Measurements from ENCODE around the gene PFKFB3. TPM values are rescaled to one million over a fixed set of nuclear protein-coding genes. Genes with fewer than 3 reads are reported as not detected.
"Not testable (repeated sequence)": the region's sequence is repeated elsewhere in the genome, so short reads cannot be mapped to it uniquely, and the experiment has no call there.

Gene PFKFB3
- total RNA-seq, 1 donor from 2014 or later: 126 TPM

DNA sequence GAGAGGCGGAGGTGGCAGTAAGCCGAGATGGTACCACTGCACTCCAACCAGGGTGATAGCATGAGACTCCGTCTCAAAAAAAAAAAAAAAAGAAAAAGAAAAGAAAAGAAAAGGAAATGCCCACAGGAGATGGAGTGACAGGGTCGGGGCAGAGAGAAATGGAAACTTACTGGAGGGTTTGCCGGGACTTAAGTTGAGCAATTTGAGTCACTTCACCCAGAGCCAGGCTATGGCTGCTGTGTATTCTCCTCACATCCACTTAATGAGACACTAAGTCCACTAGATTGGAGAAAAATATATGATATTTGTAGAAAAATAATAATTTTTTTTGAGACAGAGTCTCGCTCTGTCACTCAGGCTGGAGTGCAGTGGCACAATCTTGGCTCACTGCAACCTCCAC, 4.6 kb upstream of the PFKFB3 start:
- peaks cover 28% of the 10 kb centered on the region for H3K4me1 Mint-ChIP-seq (ENCODE audit: low read depth)
- DNase-seq (ENCODE audit: low spot score): no peak
- no peak overlapping the region for H3K4me3 Mint-ChIP-seq (ENCODE audit: low read depth)
- no peaks in the 10 kb centered on the region for H3K9me3 Mint-ChIP-seq
- no peaks in the 10 kb centered on the region for H3K27me3 Mint-ChIP-seq (ENCODE audit: low read depth)
- intact Hi-C loops (cut with micrococcal nuclease): no loop called here
- H3K27ac Mint-ChIP-seq: no peak overlapping the region
- H3K36me3 Mint-ChIP-seq (ENCODE audit: low read depth): peaks cover 7% of the 10 kb centered on the region

DNA sequence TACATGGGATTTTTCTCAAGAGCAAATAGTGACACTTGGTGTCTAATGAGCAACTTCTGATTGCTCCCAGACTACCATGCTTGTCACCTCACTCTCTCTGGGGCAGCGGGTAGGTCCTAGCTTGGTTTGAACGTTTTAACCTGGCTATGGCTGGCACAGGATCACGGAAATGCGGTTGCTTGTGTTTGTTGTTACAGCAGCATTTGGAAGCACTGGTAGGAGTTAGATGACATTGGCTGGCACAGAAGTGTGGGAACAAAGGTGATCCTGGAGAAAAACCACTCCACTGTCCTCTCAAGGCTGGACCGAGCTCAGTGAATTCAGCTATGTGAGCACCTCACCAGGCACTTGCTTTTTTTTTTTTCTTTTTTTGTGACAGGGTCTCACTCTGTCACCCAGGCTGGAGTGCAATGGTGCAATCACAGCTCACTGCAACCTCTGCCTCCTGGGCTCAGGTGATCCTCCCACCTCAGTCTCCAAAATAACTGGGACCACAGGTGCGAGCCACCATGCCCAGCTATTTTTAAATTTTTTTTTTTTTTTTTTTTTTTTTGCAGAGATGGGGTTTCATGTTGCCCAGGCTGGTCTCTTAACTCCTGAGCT, 3.5 kb upstream of the PFKFB3 start:
- H3K9me3 Mint-ChIP-seq: no peaks in the 10 kb centered on the region
- H3K27ac Mint-ChIP-seq: no peak overlapping the region
- no peaks in the 10 kb centered on the region for H3K27me3 Mint-ChIP-seq (ENCODE audit: low read depth)
- H3K36me3 Mint-ChIP-seq (ENCODE audit: low read depth): peaks cover 11% of the 10 kb centered on the region
- no peak for DNase-seq (ENCODE audit: low spot score)
- no peak overlapping the region for H3K4me3 Mint-ChIP-seq (ENCODE audit: low read depth)
- intact Hi-C loops (cut with micrococcal nuclease): no loop called here
- H3K4me1 Mint-ChIP-seq (ENCODE audit: low read depth): peaks cover 25% of the 10 kb centered on the region

DNA sequence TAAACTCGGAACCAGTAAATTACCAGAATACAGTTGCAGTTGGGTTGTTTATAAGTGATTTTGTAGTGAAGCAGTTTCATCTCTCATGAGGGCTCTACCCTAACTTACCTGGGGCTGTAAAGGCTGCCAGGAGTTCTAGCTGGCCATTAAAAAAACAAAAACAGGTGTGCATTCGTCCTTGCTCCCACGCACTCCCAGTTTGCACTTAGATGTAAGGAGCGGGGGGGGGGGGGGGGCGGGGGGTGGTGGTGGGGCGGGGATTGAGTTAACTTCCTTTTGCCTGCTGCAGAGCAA, 2.3 kb upstream of the PFKFB3 start:
- Mint-ChIP-seq H3K4me1 (ENCODE audit: low read depth) (peaks cover 32% of the 10 kb centered on the region), H3K27me3 (ENCODE audit: low read depth) (no peaks in the 10 kb centered on the region), H3K9me3 (no peaks in the 10 kb centered on the region), H3K4me3 (ENCODE audit: low read depth) (peak overlapping the region; percentile 81), H3K36me3 (ENCODE audit: low read depth) (peaks cover 22% of the 10 kb centered on the region), H3K27ac (peak overlapping the region; percentile 75)
- no peak for DNase-seq (ENCODE audit: low spot score)
- intact Hi-C loops (cut with micrococcal nuclease): loop anchor here (1.0 to 10.0 kb wide), 4 partner anchors 28 to 467 kb away; no protein-coding TSS in a partner anchor

DNA sequence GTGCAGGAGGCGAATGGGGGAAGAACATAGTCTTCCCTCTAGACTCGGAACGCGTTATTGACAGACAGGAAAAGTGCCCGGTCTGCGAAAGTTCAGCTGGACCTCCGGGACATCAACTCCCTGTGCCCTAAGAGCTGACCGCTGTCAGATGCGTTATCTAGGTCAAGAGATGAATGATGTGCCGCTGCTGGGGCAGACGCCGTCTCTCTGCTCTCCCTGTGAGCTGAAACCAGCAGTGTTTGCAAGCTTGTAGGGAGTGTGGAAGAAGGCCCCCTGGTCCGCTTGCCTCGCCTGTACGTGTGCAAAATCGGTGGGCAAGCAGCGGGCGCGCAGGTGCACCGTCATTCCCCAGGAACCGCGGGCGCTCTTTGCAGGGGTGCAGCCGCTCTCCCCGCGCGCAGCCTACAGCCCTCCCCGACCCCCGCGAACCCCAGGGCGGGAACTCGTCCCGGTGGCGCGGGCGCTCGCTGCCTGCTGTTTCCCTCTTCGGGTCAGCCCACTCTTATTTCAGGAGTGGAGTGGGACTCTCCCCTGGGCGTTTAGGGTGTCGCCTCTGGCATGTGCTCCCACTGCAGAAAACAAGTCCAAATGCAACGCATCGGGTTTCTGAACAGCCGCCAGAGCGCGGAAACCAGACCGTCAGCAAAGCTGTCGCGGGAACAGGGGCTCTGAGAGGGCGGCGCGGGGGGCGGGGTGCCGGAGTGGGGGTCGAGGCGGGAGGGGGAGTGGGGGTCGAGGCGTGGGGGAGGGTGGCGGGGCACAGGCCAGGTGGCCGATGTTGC, 1.8 kb upstream of the PFKFB3 start:
- Mint-ChIP-seq H3K27me3 (ENCODE audit: low read depth) (no peaks in the 10 kb centered on the region), H3K9me3 (no peaks in the 10 kb centered on the region), H3K27ac (peak overlapping the region; percentile 75), H3K36me3 (ENCODE audit: low read depth) (peaks cover 22% of the 10 kb centered on the region), H3K4me3 (ENCODE audit: low read depth) (peak overlapping the region; percentile 81), H3K4me1 (ENCODE audit: low read depth) (peaks cover 27% of the 10 kb centered on the region)
- intact Hi-C loops (cut with micrococcal nuclease): loop anchor here (1.0 to 10.0 kb wide), 4 partner anchors 28 to 466 kb away; no protein-coding TSS in a partner anchor
- DNase-seq (ENCODE audit: low spot score): no peak

DNA sequence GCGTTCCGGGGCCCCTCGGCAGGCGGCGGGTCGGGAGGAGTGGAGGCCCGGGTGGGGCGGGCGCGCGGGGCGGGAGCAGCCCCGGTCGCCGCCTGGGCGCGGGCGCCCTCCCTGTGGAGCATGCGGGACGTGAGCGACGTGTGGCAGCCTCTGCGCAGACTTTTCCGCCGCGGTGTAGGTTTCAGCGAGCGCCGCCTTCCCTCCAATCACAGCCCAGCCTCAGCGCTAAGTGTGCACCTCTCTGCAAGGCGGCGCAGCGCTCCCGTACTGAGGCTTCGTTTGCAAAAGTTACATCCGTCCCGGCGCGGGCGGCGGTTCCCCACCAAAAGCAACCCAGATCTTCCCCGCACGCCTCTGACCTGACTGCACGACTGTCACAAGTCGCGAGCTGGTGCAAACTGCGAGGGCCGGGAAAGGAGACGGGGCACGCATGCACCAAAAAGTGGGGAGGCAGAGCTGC, 1.2 kb upstream of the PFKFB3 start:
- peak overlapping the region; percentile 86 for H3K4me3 Mint-ChIP-seq (ENCODE audit: low read depth)
- peaks cover 22% of the 10 kb centered on the region for H3K36me3 Mint-ChIP-seq (ENCODE audit: low read depth)
- intact Hi-C loops (cut with micrococcal nuclease): loop anchor here (2.0 to 10.0 kb wide), 3 partner anchors 29 to 466 kb away; no protein-coding TSS in a partner anchor
- peak; percentile 83 for DNase-seq (ENCODE audit: low spot score)
- H3K27ac Mint-ChIP-seq: peak overlapping the region; percentile 84
- H3K4me1 Mint-ChIP-seq (ENCODE audit: low read depth): peaks cover 27% of the 10 kb centered on the region
- no peaks in the 10 kb centered on the region for H3K27me3 Mint-ChIP-seq (ENCODE audit: low read depth)
- no peaks in the 10 kb centered on the region for H3K9me3 Mint-ChIP-seq

DNA sequence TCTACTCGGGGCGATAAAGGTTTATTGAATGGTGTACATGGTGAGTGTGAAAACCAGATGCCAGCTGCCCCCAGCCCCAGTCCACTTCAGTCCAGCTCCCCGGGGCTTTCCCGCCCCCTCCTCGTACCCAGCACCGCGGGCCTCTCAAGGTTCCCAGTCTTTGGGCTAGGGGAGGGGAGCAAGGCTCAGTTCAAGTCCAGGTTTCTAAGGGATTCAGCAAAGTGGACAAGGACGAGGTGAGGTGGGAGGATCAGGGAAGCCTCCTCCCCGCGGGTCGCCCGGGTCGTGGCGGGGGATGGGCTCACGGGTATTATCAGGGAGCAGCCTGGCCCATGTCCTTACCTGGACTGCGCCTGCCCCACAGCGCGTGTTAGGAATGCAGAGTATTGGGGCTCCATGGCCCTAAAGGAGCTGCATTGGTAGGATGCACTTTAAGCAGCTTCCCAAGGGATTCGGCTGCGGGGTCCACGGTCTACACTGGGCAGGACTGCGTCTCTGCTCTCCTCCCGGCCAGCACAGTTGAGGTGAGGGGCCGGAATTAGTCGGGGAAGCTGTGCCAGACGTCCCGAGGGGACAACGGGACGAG, 541 bp upstream of the PFKFB3 start:
- intact Hi-C loops (cut with micrococcal nuclease): loop anchor here (1.0 to 10.0 kb wide), 5 partner anchors 39 to 465 kb away; no protein-coding TSS in a partner anchor
- Mint-ChIP-seq H3K9me3 (no peaks in the 10 kb centered on the region), H3K4me1 (ENCODE audit: low read depth) (peaks cover 27% of the 10 kb centered on the region), H3K27me3 (ENCODE audit: low read depth) (no peaks in the 10 kb centered on the region), H3K36me3 (ENCODE audit: low read depth) (peaks cover 22% of the 10 kb centered on the region), H3K27ac (peak overlapping the region; percentile 84), H3K4me3 (ENCODE audit: low read depth) (peak overlapping the region; percentile 86)
- DNase-seq (ENCODE audit: low spot score): no peak

DNA sequence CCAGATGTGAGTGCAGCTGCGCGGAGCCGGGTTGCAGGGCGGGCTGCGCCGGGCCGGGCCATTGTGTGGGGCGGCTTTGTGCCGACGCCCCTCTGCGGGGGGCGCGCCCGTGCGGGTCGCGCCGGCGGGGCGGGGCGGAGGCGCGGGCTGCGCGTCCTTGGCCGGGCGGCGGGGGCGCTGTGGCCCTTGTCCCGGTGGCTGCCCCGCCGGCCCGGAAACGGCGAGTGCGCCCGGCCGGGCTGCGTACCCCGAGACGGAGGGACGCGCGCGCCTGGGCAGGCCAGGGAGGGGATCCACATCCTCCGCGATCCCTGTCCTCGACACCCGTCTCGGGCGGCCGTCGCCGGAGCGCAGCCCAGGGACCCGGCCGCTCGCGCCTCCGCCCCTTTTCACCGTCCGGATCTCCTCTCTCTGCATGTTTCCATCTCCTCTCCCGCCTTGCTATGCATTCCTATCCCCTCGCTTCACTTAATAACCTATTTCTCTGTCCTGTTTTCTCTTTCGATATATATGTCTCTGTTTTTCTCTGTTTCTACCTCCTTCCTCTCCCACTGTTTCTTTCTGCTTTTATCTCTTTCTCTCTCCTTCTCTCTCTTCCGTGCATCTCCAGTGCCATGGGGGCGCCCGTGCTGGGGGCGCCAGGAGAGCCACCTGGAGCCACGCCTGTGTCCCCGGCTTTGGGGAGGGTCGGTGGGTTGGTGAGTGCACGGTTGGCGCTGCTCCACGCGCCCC, 765 bp downstream of the PFKFB3 start:
- DNase-seq (ENCODE audit: low spot score): peak; percentile 67
- no peaks in the 10 kb centered on the region for H3K9me3 Mint-ChIP-seq
- no peaks in the 10 kb centered on the region for H3K27me3 Mint-ChIP-seq (ENCODE audit: low read depth)
- H3K27ac Mint-ChIP-seq: peak overlapping the region; percentile 93
- peak overlapping the region; percentile 100 for H3K4me3 Mint-ChIP-seq (ENCODE audit: low read depth)
- intact Hi-C loops (cut with micrococcal nuclease): loop anchor here (1.0 to 10.0 kb wide), 4 partner anchors 41 to 464 kb away; no protein-coding TSS in a partner anchor
- H3K36me3 Mint-ChIP-seq (ENCODE audit: low read depth): peaks cover 30% of the 10 kb centered on the region
- H3K4me1 Mint-ChIP-seq (ENCODE audit: low read depth): peaks cover 35% of the 10 kb centered on the region

DNA sequence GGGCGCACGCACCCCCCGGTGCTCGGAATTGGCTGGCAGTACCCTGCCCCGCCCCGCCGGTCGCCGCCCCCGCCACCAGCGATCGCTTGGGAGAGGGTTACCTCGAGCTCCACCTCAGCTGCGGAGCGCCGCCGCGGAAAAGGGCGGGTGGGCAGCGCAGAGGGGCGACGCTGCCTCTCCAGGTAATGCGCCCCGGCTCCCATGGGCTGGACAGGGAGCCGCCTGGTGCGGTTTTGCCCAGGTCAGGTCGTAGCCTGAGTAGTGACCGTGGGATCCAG, 1.3 kb downstream of the PFKFB3 start:
- intact Hi-C loops (cut with micrococcal nuclease): loop anchor here (5.0 to 10.0 kb wide), 2 partner anchors 371 to 463 kb away; no protein-coding TSS in a partner anchor
- Mint-ChIP-seq H3K27ac (no peak overlapping the region), H3K4me3 (ENCODE audit: low read depth) (peak overlapping the region; percentile 100), H3K27me3 (ENCODE audit: low read depth) (no peaks in the 10 kb centered on the region), H3K9me3 (no peaks in the 10 kb centered on the region), H3K4me1 (ENCODE audit: low read depth) (peaks cover 35% of the 10 kb centered on the region), H3K36me3 (ENCODE audit: low read depth) (peaks cover 28% of the 10 kb centered on the region)
- peak; percentile 55 for DNase-seq (ENCODE audit: low spot score)

DNA sequence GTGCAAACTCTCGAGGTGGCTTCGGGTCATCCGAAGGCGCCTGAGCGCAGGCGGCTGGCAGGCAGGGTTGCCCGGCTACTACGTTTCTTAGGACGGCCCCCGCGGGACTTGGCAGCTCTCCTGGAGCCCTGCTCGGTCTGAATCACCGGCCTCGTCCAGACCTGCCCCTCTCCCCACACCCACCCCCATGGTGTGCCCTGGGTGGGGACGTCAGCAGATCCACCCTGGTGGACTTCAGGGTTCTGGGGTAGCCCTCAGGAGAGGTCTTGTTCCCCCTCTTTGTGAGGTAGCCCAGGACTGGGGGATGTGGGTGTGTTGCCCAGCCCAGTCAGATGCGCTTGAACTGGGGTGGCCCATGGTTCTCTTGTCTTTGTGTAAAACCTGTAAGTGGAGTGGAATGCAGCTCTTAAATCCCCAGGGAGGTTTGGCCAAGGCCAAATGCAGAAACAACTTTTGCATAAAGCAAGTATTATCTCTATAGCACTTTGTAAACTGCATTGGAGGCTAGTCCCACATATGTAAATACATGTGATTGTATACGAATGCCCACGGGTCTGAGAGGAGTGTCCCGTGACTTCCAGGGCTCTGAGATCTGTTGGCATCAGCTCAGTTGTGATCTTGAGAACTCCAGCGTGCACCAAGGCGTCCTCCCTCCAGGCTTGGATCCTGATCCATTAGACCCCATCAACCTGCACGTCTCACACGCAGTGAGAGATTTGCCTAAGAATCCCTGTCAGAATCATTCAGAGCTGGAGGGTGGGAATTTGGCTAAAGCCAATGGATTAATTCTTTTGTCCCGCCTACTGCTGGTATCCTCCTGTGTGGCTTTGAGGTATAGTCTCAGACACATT, 1.8 kb downstream of the PFKFB3 start:
- intact Hi-C loops (cut with micrococcal nuclease): loop anchor here (5.0 to 10.0 kb wide), 2 partner anchors 370 to 463 kb away; no protein-coding TSS in a partner anchor
- Mint-ChIP-seq H3K4me1 (ENCODE audit: low read depth) (peaks cover 35% of the 10 kb centered on the region), H3K36me3 (ENCODE audit: low read depth) (peaks cover 28% of the 10 kb centered on the region), H3K27ac (peak overlapping the region; percentile 28), H3K9me3 (no peaks in the 10 kb centered on the region), H3K27me3 (ENCODE audit: low read depth) (no peaks in the 10 kb centered on the region), H3K4me3 (ENCODE audit: low read depth) (peak overlapping the region; percentile 100)
- DNase-seq (ENCODE audit: low spot score): no peak

DNA sequence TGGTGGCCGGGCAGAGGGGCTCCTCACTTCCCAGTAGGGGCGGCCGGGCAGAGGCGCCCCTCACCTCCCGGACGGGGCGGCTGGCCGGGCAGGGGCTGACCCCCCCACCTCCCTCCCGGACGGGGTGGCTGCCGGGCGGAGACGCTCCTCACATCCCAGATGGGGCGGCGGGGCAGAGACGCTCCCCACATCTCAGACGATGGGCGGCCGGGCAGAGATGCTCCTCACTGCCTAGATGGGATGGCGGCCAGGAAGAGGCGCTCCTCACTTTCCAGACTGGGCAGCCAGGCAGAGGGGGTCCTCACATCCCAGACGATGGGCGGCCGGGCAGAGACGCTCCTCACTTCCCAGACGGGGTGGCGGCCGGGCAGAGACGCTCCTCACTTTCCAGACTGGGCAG, 3.8 kb downstream of the PFKFB3 start:
- not testable (repeated sequence) for DNase-seq (ENCODE audit: low spot score); H3K9me3 Mint-ChIP-seq; H3K27me3 Mint-ChIP-seq (ENCODE audit: low read depth); H3K4me3 Mint-ChIP-seq (ENCODE audit: low read depth); H3K27ac Mint-ChIP-seq
- intact Hi-C loops (cut with micrococcal nuclease): loop anchor here (10.0 kb wide), 1 partner anchor 368 kb away; no protein-coding TSS in a partner anchor
- Mint-ChIP-seq H3K36me3 (ENCODE audit: low read depth) (peaks cover 32% of the 10 kb centered on the region), H3K4me1 (ENCODE audit: low read depth) (peaks cover 31% of the 10 kb centered on the region)

DNA sequence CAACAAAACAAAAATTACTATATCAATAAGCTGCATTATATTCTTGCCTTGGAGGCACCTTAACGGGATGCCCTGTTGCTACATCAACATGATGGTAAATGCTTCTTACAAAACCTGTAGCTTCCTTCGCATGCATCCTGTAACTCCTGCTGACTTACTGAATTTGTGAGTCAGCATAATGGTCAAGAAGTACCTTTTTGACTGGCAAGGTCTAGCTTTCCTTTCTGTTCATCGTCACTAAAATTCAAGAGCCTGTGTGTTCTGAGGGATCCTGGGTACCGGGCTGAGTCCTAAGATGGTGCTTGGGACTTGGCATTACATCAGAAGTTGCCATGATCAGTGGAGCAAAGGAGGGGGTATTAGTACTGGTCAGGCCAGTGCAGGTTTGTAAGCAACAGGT, 4.9 kb downstream of the PFKFB3 start:
- Mint-ChIP-seq H3K27me3 (ENCODE audit: low read depth) (no peaks in the 10 kb centered on the region), H3K36me3 (ENCODE audit: low read depth) (peaks cover 41% of the 10 kb centered on the region), H3K4me1 (ENCODE audit: low read depth) (peaks cover 28% of the 10 kb centered on the region), H3K9me3 (no peaks in the 10 kb centered on the region), H3K27ac (peak overlapping the region; percentile 51), H3K4me3 (ENCODE audit: low read depth) (no peak overlapping the region)
- no peak for DNase-seq (ENCODE audit: low spot score)
- intact Hi-C loops (cut with micrococcal nuclease): loop anchor here (10.0 kb wide), 1 partner anchor 367 kb away; no protein-coding TSS in a partner anchor

DNA sequence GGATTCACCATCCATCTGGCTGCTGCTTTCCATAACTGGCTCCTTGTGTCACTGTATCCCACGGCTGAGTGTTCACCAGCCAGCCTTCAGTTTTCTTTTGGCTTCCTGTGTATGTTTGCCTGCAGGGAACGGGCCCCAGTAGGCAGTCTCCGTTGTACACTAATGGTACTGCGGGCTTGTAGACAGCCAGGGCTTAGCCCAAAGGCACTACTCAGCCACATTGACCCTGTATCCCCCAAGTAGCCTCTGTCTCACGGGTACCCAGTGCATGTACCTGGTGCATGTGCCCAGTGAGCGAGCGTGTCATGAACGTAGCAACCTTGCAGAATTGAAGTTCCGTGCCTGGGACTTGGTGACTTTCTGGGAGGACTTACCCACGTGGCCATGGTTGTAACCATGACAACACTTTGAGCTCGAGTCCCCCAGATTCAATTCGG, 6.1 kb downstream of the PFKFB3 start:
- H3K9me3 Mint-ChIP-seq: no peaks in the 10 kb centered on the region
- no peaks in the 10 kb centered on the region for H3K27me3 Mint-ChIP-seq (ENCODE audit: low read depth)

More for the DNA sequence above, 6.1 kb downstream of the PFKFB3 start:
- H3K27ac Mint-ChIP-seq: no peak overlapping the region
- intact Hi-C loops (cut with micrococcal nuclease): loop anchor here (10.0 kb wide), 1 partner anchor 366 kb away; no protein-coding TSS in a partner anchor
- H3K4me3 Mint-ChIP-seq (ENCODE audit: low read depth): no peak overlapping the region
- H3K36me3 Mint-ChIP-seq (ENCODE audit: low read depth): peaks cover 47% of the 10 kb centered on the region
- no peak for DNase-seq (ENCODE audit: low spot score)
- H3K4me1 Mint-ChIP-seq (ENCODE audit: low read depth): peaks cover 26% of the 10 kb centered on the region
